ENCODE results near the gene SOX12. TPM values are rescaled to one million over a fixed set of nuclear protein-coding genes. Genes with fewer than 3 reads are reported as not detected.
"Not testable (repeated sequence)": the region's sequence is repeated elsewhere in the genome, so short reads cannot be mapped to it uniquely, and the experiment has no call there.

The SOX12 gene
- total and polyA plus RNA-seq, 2 donors (not counting 1 experiment from before 2014, with no cell fraction given) = 5.3 to 13.6 TPM

DNA sequence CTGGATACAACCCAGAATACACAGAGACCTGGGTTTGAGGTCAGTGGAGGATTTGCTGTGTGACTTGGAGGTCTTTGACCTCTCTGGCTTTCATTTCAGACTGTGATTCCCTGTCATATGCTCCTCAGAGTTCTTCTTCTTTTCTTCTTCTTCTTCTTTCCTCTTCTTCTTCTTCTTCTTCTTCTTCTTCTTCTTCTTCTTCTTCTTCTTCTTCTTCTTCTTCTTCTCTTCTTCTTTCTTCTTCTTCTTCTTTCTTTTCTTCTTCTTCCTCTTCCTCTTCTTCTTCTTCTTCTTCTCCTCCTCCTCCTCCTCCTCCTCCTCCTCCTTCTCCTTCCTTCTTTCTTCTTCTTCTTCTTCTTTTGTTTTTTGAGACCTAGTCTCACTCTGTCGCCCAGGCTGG lies 10.7 kb downstream of the SOX12 start:
- H3K4me3 Mint-ChIP-seq; DNase-seq; H3K4me1 Mint-ChIP-seq; ATAC-seq (ENCODE audit: low read depth); H3K9me3 Mint-ChIP-seq (ENCODE audit: insufficient read depth); H3K36me3 ChIP-seq (replicated peaks in 1 of 2; ENCODE audit: control extremely low read depth in 1 of 2, control insufficient read depth in 1 of 2, extremely low read depth in 1 of 2, insufficient read depth in 2 of 2, low read length in 1 of 2); POLR2A ChIA-PET; H3K27ac Mint-ChIP-seq; H4K20me1 ChIP-seq (ENCODE audit: control insufficient read depth, insufficient read depth, low read length, poor library complexity, severe bottlenecking); H3K27me3 Mint-ChIP-seq; H3K9me3 ChIP-seq (ENCODE audit: control extremely low read depth in 1 of 3, control insufficient read depth in 2 of 3, insufficient read depth in 1 of 3, low read length in 2 of 3); H3K9ac ChIP-seq (ENCODE audit: low read length); H3K4me3 ChIP-seq (ENCODE audit: control extremely low read depth in 1 of 5, extremely low read depth in 1 of 5, insufficient read depth in 1 of 5, low read depth in 2 of 5, low read length in 4 of 5); H3K27me3 ChIP-seq (replicated peaks in 1 of 4; ENCODE audit: control extremely low read depth in 1 of 4, control insufficient read depth in 3 of 4, insufficient read depth in 4 of 4, low read length in 3 of 4); H3K79me2 ChIP-seq (ENCODE audit: control insufficient read depth, insufficient read depth, low read length); intact Hi-C loops (cut with micrococcal nuclease); H3K4me1 ChIP-seq (ENCODE audit: control insufficient read depth in 2 of 2, insufficient read depth in 2 of 2, low read length in 2 of 2); H3K4me2 ChIP-seq (replicated peaks; ENCODE audit: low read depth, low read length, poor library complexity, severe bottlenecking); H2AFZ ChIP-seq (ENCODE audit: insufficient read depth, low read depth, low read length, poor library complexity, severe bottlenecking); H3K27ac ChIP-seq (ENCODE audit: low read length in 2 of 2): not testable (repeated sequence)
- WGBS (ENCODE audit: insufficient coverage) = 88% methylated on average over 1 of the region's 1 CpG
- CTCF ChIA-PET = interaction anchor here (0.9 kb wide), 1 partner anchor 21 kb away, joined by 4 read pairs; no protein-coding TSS in a partner anchor

DNA sequence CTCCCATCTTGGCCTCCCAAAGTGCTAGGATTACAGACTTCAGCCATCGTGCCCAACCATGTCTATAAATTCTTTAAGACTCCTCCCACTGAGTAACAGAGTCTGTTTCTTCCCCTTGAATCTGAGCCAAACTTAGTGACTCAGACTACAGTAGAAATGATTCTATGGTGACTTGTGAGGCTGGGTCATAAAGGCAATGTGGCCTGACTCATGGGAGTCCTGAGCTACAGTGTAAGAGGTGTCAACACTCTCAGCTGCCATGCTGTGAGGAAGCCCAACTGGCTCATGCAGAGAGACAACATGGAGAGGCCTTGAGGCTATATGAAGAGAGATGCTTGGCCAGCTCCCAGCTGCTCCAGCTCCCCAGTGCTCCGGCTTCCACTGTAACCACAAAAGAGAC lies 16.3 kb downstream of the SOX12 start:
- POLR2A ChIA-PET = no interaction called here

More for the DNA sequence above, 16.3 kb downstream of the SOX12 start:
- Histone ChIP-seq H3K27ac (ENCODE audit: low read length in 2 of 2) (no peak overlapping the region), H4K20me1 (ENCODE audit: control insufficient read depth, insufficient read depth, low read length, poor library complexity, severe bottlenecking) (no peaks in the 10 kb centered on the region), H3K9ac (ENCODE audit: low read length) (no peak overlapping the region), H3K79me2 (ENCODE audit: control insufficient read depth, insufficient read depth, low read length) (no peaks in the 10 kb centered on the region), H3K4me2 (replicated peaks; ENCODE audit: low read depth, low read length, poor library complexity, severe bottlenecking) (no peak overlapping the region), H3K36me3 (replicated peaks in 1 of 2; ENCODE audit: control extremely low read depth in 1 of 2, control insufficient read depth in 1 of 2, extremely low read depth in 1 of 2, insufficient read depth in 2 of 2, low read length in 1 of 2) (no peaks in the 10 kb centered on the region), H3K27me3 (replicated peaks in 1 of 4; ENCODE audit: control extremely low read depth in 1 of 4, control insufficient read depth in 3 of 4, insufficient read depth in 4 of 4, low read length in 3 of 4) (no peaks in the 10 kb centered on the region), H3K9me3 (ENCODE audit: control extremely low read depth in 1 of 3, control insufficient read depth in 2 of 3, insufficient read depth in 1 of 3, low read length in 2 of 3) (no peaks in the 10 kb centered on the region), H3K4me1 (ENCODE audit: control insufficient read depth in 2 of 2, insufficient read depth in 2 of 2, low read length in 2 of 2) (peaks cover 3% of the 10 kb centered on the region in 2 donors), H2AFZ (ENCODE audit: insufficient read depth, low read depth, low read length, poor library complexity, severe bottlenecking) (no peak overlapping the region), H3K4me3 (ENCODE audit: control extremely low read depth in 1 of 5, extremely low read depth in 1 of 5, insufficient read depth in 1 of 5, low read depth in 2 of 5, low read length in 4 of 5) (no peak overlapping the region)
- WGBS (ENCODE audit: insufficient coverage) = no CpG with 5 or more reads among the region's 2 CpGs
- Mint-ChIP-seq H3K27ac (no peak overlapping the region), H3K4me3 (no peak overlapping the region), H3K27me3 (no peaks in the 10 kb centered on the region), H3K9me3 (ENCODE audit: insufficient read depth) (no peaks in the 10 kb centered on the region), H3K4me1 (peaks cover 15% of the 10 kb centered on the region)
- intact Hi-C loops (cut with micrococcal nuclease) = no loop called here
- DNase-seq (no peak), ATAC-seq (ENCODE audit: low read depth) (no peak)
- no peak for TF ChIP-seq EZH2 (IDR thresholded peaks at IDR 0.05; ENCODE audit: borderline replicate concordance, insufficient read depth, low read depth, low read length, poor library complexity, severe bottlenecking)
- TF ChIP-seq, protein P1, sequence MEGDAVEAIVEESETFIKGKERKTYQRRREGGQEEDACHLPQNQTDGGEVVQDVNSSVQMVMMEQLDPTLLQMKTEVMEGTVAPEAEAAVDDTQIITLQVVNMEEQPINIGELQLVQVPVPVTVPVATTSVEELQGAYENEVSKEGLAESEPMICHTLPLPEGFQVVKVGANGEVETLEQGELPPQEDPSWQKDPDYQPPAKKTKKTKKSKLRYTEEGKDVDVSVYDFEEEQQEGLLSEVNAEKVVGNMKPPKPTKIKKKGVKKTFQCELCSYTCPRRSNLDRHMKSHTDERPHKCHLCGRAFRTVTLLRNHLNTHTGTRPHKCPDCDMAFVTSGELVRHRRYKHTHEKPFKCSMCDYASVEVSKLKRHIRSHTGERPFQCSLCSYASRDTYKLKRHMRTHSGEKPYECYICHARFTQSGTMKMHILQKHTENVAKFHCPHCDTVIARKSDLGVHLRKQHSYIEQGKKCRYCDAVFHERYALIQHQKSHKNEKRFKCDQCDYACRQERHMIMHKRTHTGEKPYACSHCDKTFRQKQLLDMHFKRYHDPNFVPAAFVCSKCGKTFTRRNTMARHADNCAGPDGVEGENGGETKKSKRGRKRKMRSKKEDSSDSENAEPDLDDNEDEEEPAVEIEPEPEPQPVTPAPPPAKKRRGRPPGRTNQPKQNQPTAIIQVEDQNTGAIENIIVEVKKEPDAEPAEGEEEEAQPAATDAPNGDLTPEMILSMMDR (IDR thresholded peaks at IDR 0.05) = no peak
- CTCF ChIA-PET = interaction anchor here (0.7 to 7.0 kb wide), 2 partner anchors 10 to 80 kb away, joined by 3 to 47 read pairs; no protein-coding TSS in a partner anchor

Data from B cell (primary cell).